ENCODE data around the gene HOXD8. TPM values are rescaled to one million over a fixed set of nuclear protein-coding genes. Genes with fewer than 3 reads are reported as not detected.
A peak's percentile ranks its signal among the peaks of the same experiment; 100 is the strongest.

HOXD8 gene
- total and polyA plus RNA-seq, 9 of the 15 experiments (the other 6 are each of a cell fraction or from before 2014, with no cell fraction given): 0.04 to 0.15 TPM; not detected in 7

DNA sequence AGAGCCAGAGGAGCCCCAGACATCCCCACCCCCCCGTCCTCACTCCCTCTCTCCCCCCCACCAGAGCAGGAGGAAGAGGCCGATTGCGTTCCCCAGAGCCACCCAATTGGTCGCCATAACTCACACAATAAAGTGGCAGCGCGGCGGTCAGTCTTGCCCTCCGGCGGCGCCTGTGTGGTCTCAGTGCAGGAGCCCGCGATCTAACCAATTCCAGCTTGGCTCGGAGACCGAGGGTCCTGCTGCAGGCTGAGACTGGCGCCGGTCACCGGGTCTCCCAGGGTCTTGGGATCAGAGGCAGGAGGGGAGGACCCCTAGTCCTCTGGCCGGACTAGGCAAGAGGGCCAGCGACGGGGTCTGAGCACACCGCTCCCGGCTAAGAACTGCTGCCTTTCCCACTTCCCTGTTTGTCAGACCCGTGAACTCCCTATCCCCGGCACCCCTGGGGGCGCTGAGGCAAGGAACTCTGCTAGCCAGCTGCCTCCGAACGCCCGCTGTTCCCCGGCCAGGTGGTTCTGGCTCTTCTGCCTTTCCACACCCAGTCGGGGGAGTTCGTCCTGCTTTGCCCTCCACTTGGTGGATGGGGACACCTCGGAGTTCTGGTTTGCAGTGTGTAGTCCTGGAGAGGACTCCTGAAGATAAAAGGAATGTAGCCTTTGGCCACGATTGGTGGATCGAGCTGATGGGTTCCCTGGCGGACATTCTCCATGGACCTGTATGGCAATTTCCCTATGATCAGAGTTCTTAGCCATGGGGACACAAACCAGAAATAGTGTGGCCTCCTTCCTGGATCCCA lies 30.9 kb upstream of the HOXD8 start:
- ATAC-seq (no peak), DNase-seq (ENCODE audit: extremely low read depth in 1 of 4, low spot score in 3 of 4) (no peak), FAIRE-seq (no peak)
- Histone ChIP-seq H4K20me1 (replicated peaks; ENCODE audit: control insufficient read depth, insufficient read depth, low read length) (peaks cover 13% of the 10 kb centered on the region; the same call in 1 of the 2 replicates), H3K4me3 (no peak overlapping the region), H3K9ac (ENCODE audit: insufficient read depth in 1 of 2, low read depth in 2 of 2, low read length in 2 of 2) (no peak overlapping the region), H2AFZ (ENCODE audit: low read depth, low read length) (no peak overlapping the region), H3K4me2 (ENCODE audit: insufficient read depth, low read length) (no peak overlapping the region), H3K27me3 (ENCODE audit: control insufficient read depth in 2 of 2, insufficient read depth in 2 of 2, low read length in 2 of 2) (peaks cover 76 to 80% of the 10 kb centered on the region in 2 experiments), H3K9me1 (ENCODE audit: control insufficient read depth, insufficient read depth, low read length) (no peaks in the 10 kb centered on the region), H3K4me1 (replicated peaks in 1 of 2; ENCODE audit: control insufficient read depth in 2 of 2, insufficient read depth in 2 of 2, low read length in 2 of 2) (peaks cover 8 to 24% of the 10 kb centered on the region in 2 experiments), H3K27ac (ENCODE audit: extremely low read depth, low read depth, low read length) (no peak overlapping the region), H3K36me3 (ENCODE audit: control insufficient read depth, insufficient read depth, low read length) (no peaks in the 10 kb centered on the region), H3K9me3 (replicated peaks; ENCODE audit: control insufficient read depth, insufficient read depth, low read depth, low read length) (no peaks in the 10 kb centered on the region), H3K79me2 (ENCODE audit: control insufficient read depth, insufficient read depth, low read length) (no peaks in the 10 kb centered on the region)
- WGBS (ENCODE audit: insufficient coverage, low coverage, missing lambda C conversion rate): 7% methylated on average over 33 of the region's 35 CpGs
- TF ChIP-seq SPI1 (IDR thresholded peaks at IDR 0.05; ENCODE audit: borderline replicate concordance, low read depth, low read length) (0 out of 2 replicates have a peak, but pooled peaks have one; percentile 13), NR4A1 (CRISPR knock-in tag; IDR thresholded peaks at IDR 0.05) (no peak), NR4A1 (tag; IDR thresholded peaks at IDR 0.05) (no peak)
- intact Hi-C loops (cut with micrococcal nuclease): loop anchor here (5.0 kb wide), 4 partner anchors 221 to 1351 kb away; no protein-coding TSS in a partner anchor
- CTCF ChIA-PET (ENCODE audit: low intra/inter-chr PET ratio): interaction anchor here (0.6 to 2.7 kb wide), 4 partner anchors 10 to 1068 kb away, joined by 4 to 13 read pairs (median 4); no protein-coding TSS in a partner anchor
- no TSS peak for BruUV-seq (replicated peaks)
- POLR2A ChIA-PET: no interaction called here
- in situ Hi-C loops (cut with MboI): loop anchor here (5.0 to 25.0 kb wide), 2 partner anchors 736 to 1061 kb away; no protein-coding TSS in a partner anchor

DNA sequence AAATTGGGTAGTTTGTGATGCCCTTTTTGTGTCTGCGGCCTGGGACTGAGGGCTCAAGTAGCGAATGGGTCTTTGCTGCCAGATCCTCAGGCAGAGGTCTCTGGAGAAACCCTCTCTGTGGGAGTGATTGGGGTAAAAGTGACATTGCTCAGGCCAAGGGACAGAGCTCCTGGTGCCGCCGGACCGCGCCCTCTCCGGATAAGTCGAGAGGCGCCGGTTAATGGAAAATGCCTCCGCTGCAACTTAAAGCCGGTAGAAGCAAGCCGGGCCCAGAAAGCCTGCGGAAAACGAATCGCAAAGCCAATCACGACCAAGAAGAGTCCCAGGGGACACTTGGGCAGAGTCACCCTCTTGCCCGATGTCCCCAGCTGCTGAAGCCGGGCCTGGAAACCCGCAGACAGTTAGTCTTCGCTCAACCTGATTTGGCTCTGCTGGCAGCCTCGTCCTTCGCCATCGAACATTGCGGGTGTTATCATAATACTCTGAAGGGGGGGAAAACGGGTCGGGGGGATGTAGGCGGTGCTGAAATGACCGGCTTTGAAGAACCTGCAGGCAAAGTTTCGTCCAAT lies 30.3 kb upstream of the HOXD8 start:
- no peak for ATAC-seq
- peaks cover 14% of the 10 kb centered on the region; the same call in 1 of the 2 replicates for H4K20me1 ChIP-seq (replicated peaks; ENCODE audit: control insufficient read depth, insufficient read depth, low read length)
- H2AFZ ChIP-seq (ENCODE audit: low read depth, low read length): no peak overlapping the region
- BruUV-seq (replicated peaks): no TSS peak
- intact Hi-C loops (cut with micrococcal nuclease) (loop anchor here (5.0 kb wide), 4 partner anchors 222 to 1352 kb away; no protein-coding TSS in a partner anchor), in situ Hi-C loops (cut with MboI) (loop anchor here (5.0 to 25.0 kb wide), 2 partner anchors 737 to 1062 kb away; no protein-coding TSS in a partner anchor)
- CTCF ChIA-PET (ENCODE audit: low intra/inter-chr PET ratio): no interaction called here
- H3K27me3 ChIP-seq (ENCODE audit: control insufficient read depth in 2 of 2, insufficient read depth in 2 of 2, low read length in 2 of 2): peaks cover 77 to 82% of the 10 kb centered on the region in 2 experiments
- H3K4me2 ChIP-seq (ENCODE audit: insufficient read depth, low read length): no peak overlapping the region
- FAIRE-seq: no peak
- H3K27ac ChIP-seq (ENCODE audit: extremely low read depth, low read depth, low read length): no peak overlapping the region
- peaks cover 8 to 25% of the 10 kb centered on the region in 2 experiments for H3K4me1 ChIP-seq (replicated peaks in 1 of 2; ENCODE audit: control insufficient read depth in 2 of 2, insufficient read depth in 2 of 2, low read length in 2 of 2)
- 33% methylated on average over 30 of the region's 30 CpGs for WGBS (ENCODE audit: insufficient coverage, low coverage, missing lambda C conversion rate)
- TF ChIP-seq HCFC1 (IDR thresholded peaks at IDR 0.05; ENCODE audit: low read depth, low read length) (no peak), GABPB2 (CRISPR knock-in tag; conservative IDR thresholded peaks at IDR 0.05) (no peak), U2AF2 (optimal IDR thresholded peaks at IDR 0.05; ENCODE audit: low read depth, low read length) (no peak)
- TF ChIP-seq, protein P1, sequence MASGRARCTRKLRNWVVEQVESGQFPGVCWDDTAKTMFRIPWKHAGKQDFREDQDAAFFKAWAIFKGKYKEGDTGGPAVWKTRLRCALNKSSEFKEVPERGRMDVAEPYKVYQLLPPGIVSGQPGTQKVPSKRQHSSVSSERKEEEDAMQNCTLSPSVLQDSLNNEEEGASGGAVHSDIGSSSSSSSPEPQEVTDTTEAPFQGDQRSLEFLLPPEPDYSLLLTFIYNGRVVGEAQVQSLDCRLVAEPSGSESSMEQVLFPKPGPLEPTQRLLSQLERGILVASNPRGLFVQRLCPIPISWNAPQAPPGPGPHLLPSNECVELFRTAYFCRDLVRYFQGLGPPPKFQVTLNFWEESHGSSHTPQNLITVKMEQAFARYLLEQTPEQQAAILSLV (tag; IDR thresholded peaks at IDR 0.05): no peak
- no peaks in the 10 kb centered on the region for H3K9me3 ChIP-seq (replicated peaks; ENCODE audit: control insufficient read depth, insufficient read depth, low read depth, low read length)
- POLR2A ChIA-PET: no interaction called here
- no peak overlapping the region for H3K9ac ChIP-seq (ENCODE audit: insufficient read depth in 1 of 2, low read depth in 2 of 2, low read length in 2 of 2)
- H3K79me2 ChIP-seq (ENCODE audit: control insufficient read depth, insufficient read depth, low read length): no peaks in the 10 kb centered on the region
- DNase-seq (ENCODE audit: extremely low read depth in 1 of 4, low spot score in 3 of 4): no peak
- no peaks in the 10 kb centered on the region for H3K9me1 ChIP-seq (ENCODE audit: control insufficient read depth, insufficient read depth, low read length)
- no peaks in the 10 kb centered on the region for H3K36me3 ChIP-seq (ENCODE audit: control insufficient read depth, insufficient read depth, low read length)
- H3K4me3 ChIP-seq: no peak overlapping the region

Data from K562 (cell line).